Measurements from ENCODE around the gene SLC25A34.
A peak's percentile ranks its signal among the peaks of the same experiment; 100 is the strongest.

The SLC25A34 gene

GRCh38 chr1:15733218-15733725 is 2.8 kb upstream of the SLC25A34 start:
- DNase-seq (ENCODE audit: low read depth in 1 of 2, low spot score in 1 of 2): no peak

- DNase-seq (ENCODE audit: low read depth in 1 of 2, low spot score in 1 of 2): no peak
These were observed 2.3 kb upstream of the SLC25A34 start for GRCh38 chr1:15733726-15734226.

GRCh38 chr1:15734296-15734695 is 1.8 kb upstream of the SLC25A34 start:
- no peak for DNase-seq (ENCODE audit: low read depth in 1 of 2, low spot score in 1 of 2)

GRCh38 chr1:15734901-15735300 is 1.2 kb upstream of the SLC25A34 start:
- no peak for DNase-seq (ENCODE audit: low read depth in 1 of 2, low spot score in 1 of 2)

- no peak for DNase-seq (ENCODE audit: low read depth in 1 of 2, low spot score in 1 of 2)
These were observed 587 bp upstream of the SLC25A34 start for GRCh38 chr1:15735304-15736037.

- DNase-seq (ENCODE audit: low read depth in 1 of 2, low spot score in 1 of 2): no peak
These were observed 819 bp downstream of the SLC25A34 start for GRCh38 chr1:15736892-15737261.

- no peak for DNase-seq (ENCODE audit: low read depth in 1 of 2, low spot score in 1 of 2)
These were observed 1.6 kb downstream of the SLC25A34 start for GRCh38 chr1:15737324-15738319.

- no peak for DNase-seq (ENCODE audit: low read depth in 1 of 2, low spot score in 1 of 2)
These were observed 2.5 kb downstream of the SLC25A34 start for GRCh38 chr1:15738416-15739113.

- no peak for DNase-seq (ENCODE audit: low read depth in 1 of 2, low spot score in 1 of 2)
These were observed 3.2 kb downstream of the SLC25A34 start for GRCh38 chr1:15739259-15739658.

- no peak for DNase-seq (ENCODE audit: low read depth in 1 of 2, low spot score in 1 of 2)
These were observed 3.7 kb downstream of the SLC25A34 start for GRCh38 chr1:15739745-15740144.

GRCh38 chr1:15740924-15741850 is 5.1 kb downstream of the SLC25A34 start:
- DNase-seq (ENCODE audit: low read depth in 1 of 2, low spot score in 1 of 2): peak; percentile 37 to 54

- no peak for DNase-seq (ENCODE audit: low read depth in 1 of 2, low spot score in 1 of 2)
These were observed 6.3 kb downstream of the SLC25A34 start, which contains the start of gene TMEM82 for GRCh38 chr1:15742339-15742801. TSS of gene TMEM82 (plus strand) at chr1:15742499. CDS start at chr1:15742560, 61 bp downstream.

- DNase-seq (ENCODE audit: low read depth in 1 of 2, low spot score in 1 of 2): no peak
These were observed 8.1 kb downstream of the SLC25A34 start for GRCh38 chr1:15744122-15744679.

GRCh38 chr1:15747378-15747777 is 11.3 kb downstream of the SLC25A34 start:
- no peak for DNase-seq (ENCODE audit: low read depth in 1 of 2, low spot score in 1 of 2)

GRCh38 chr1:15748264-15748663 is 12.2 kb downstream of the SLC25A34 start:
- DNase-seq (ENCODE audit: low read depth in 1 of 2, low spot score in 1 of 2): no peak

GRCh38 chr1:15748690-15749398 is 12.8 kb downstream of the SLC25A34 start:
- no peak for DNase-seq (ENCODE audit: low read depth in 1 of 2, low spot score in 1 of 2)

GRCh38 chr1:15749399-15750291 is 13.6 kb downstream of the SLC25A34 start:
- DNase-seq (ENCODE audit: low read depth in 1 of 2, low spot score in 1 of 2): no peak

GRCh38 chr1:15750924-15751323 is 14.9 kb downstream of the SLC25A34 start:
- no peak for DNase-seq (ENCODE audit: low read depth in 1 of 2, low spot score in 1 of 2)
